Fibroblast of gingiva (primary cell): ENCODE data around the gene PLEKHG5.
A peak's percentile ranks its signal among the peaks of the same experiment; 100 is the strongest.
"Not testable (repeated sequence)": the region's sequence is repeated elsewhere in the genome, so short reads cannot be mapped to it uniquely, and the experiment has no call there.

Experiments
- DNase-seq: peaks from one replicate; pipeline ENCODE4 v3.0.0-alpha.2; 2011; ENCODE audit warnings: low read depth

The PLEKHG5 gene

GRCh38 chr1:6445062-6445763 lies 46.3 kb downstream of the PLEKHG5 start:
- peak; percentile 33 for DNase-seq

- DNase-seq, result no peak
These were observed 47.1 kb downstream of the PLEKHG5 start for GRCh38 chr1:6444377-6444776.

GRCh38 chr1:6443339-6444115 lies 47.9 kb downstream of the PLEKHG5 start:
- DNase-seq, result no peak

- DNase-seq, result no peak
These were observed 49.9 kb downstream of the PLEKHG5 start for GRCh38 chr1:6441586-6441985.

GRCh38 chr1:6440198-6441126 lies 51.0 kb downstream of the PLEKHG5 start:
- no peak for DNase-seq

GRCh38 chr1:6438047-6438525 lies 53.4 kb downstream of the PLEKHG5 start:
- DNase-seq, result no peak

GRCh38 chr1:6437012-6437700 lies 54.3 kb downstream of the PLEKHG5 start:
- DNase-seq, result not testable (repeated sequence)

- not testable (repeated sequence) for DNase-seq
These were observed 55.2 kb downstream of the PLEKHG5 start for GRCh38 chr1:6436277-6436676.

- no peak for DNase-seq
These were observed 55.9 kb downstream of the PLEKHG5 start for GRCh38 chr1:6435547-6435946.

- DNase-seq, result no peak
These were observed 56.3 kb downstream of the PLEKHG5 start for GRCh38 chr1:6435129-6435528.

GRCh38 chr1:6434186-6434585 lies 57.3 kb downstream of the PLEKHG5 start:
- DNase-seq, result no peak

- not testable (repeated sequence) for DNase-seq
These were observed 59.6 kb downstream of the PLEKHG5 start for GRCh38 chr1:6431645-6432579.

- not testable (repeated sequence) for DNase-seq
These were observed 61.6 kb downstream of the PLEKHG5 start for GRCh38 chr1:6429660-6430411.

- DNase-seq, result not testable (repeated sequence)
These were observed 63.0 kb downstream of the PLEKHG5 start for GRCh38 chr1:6428453-6428852.

GRCh38 chr1:6427441-6428390 lies 63.8 kb downstream of the PLEKHG5 start:
- no peak for DNase-seq

GRCh38 chr1:6426972-6427350 lies 64.5 kb downstream of the PLEKHG5 start:
- DNase-seq, result no peak

- no peak for DNase-seq
These were observed 65.0 kb downstream of the PLEKHG5 start for GRCh38 chr1:6426277-6426971.

- DNase-seq, result no peak
These were observed 65.8 kb downstream of the PLEKHG5 start for GRCh38 chr1:6425658-6426057.
